Activated naive CD8-positive, alpha-beta T cell treated with anti-CD3 and anti-CD28 coated beads for 36 hours (primary cell): ENCODE measurements around the gene CACNG6. TPM values are rescaled to one million over a fixed set of nuclear protein-coding genes. Genes with fewer than 3 reads are reported as not detected.
A peak's percentile ranks its signal among the peaks of the same experiment; 100 is the strongest.

Experiments
- DNase-seq: peaks from one replicate; pipeline ENCODE4 v3.0.0; 2021
- H3K27ac Mint-ChIP-seq: one replicate; pipeline ENCODE4 v1.8.0; 2022; ENCODE audit warnings: mild to moderate bottlenecking, moderate library complexity, mixed read lengths
- H3K27me3 Mint-ChIP-seq: one replicate; pipeline ENCODE4 v1.8.0; 2022; ENCODE audit warnings: mild to moderate bottlenecking, mixed read lengths
- H3K36me3 Mint-ChIP-seq: one replicate; pipeline ENCODE4 v1.8.0; 2021; ENCODE audit warnings: mild to moderate bottlenecking, mixed read lengths
- H3K4me1 Mint-ChIP-seq: one replicate; pipeline ENCODE4 v1.8.0; 2021; ENCODE audit warnings: mixed read lengths
- H3K4me3 Mint-ChIP-seq: one replicate; pipeline ENCODE4 v1.8.0; 2022; ENCODE audit warnings: mild to moderate bottlenecking, moderate library complexity, mixed read lengths
- H3K9me3 Mint-ChIP-seq: one replicate; pipeline ENCODE4 v1.8.0; 2022; ENCODE audit warnings: mixed read lengths
- total RNA-seq, 2 experiments: library from RNA; stranded (reverse); gene quantifications; one replicate each; pipeline ENCODE4 v1.2.3, GENCODE V29; 2021

Gene CACNG6
- total RNA-seq, 2 experiments from 2014 or later, result not detected

DNA sequence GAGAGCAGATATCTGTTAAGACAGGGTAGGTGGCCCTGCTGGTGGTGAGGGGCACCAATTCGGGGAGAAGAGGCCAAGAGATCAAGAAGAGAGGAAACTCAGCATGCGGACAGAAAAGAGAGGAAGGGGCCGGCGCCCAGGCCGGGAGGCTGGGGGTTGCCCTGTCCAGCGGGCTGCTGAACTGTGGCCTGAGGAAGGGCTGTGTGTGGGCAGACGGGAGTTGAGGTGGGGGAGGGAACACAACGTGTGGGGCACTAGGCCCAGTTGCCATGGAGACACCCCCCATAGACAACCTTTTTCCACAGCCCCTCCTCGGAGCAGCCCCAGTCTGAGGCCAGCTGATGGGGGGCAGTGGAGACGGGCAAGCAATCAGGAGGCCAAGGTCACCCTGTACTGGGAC is 31.2 kb upstream of the CACNG6 start:
- H3K27ac Mint-ChIP-seq, result no peak overlapping the region
- no peak for DNase-seq
- H3K4me3 Mint-ChIP-seq, result no peak overlapping the region
- peaks cover 90% of the 10 kb centered on the region for H3K27me3 Mint-ChIP-seq
- peaks cover 2% of the 10 kb centered on the region for H3K36me3 Mint-ChIP-seq
- no peaks in the 10 kb centered on the region for H3K9me3 Mint-ChIP-seq
- H3K4me1 Mint-ChIP-seq, result peaks cover 3% of the 10 kb centered on the region

DNA sequence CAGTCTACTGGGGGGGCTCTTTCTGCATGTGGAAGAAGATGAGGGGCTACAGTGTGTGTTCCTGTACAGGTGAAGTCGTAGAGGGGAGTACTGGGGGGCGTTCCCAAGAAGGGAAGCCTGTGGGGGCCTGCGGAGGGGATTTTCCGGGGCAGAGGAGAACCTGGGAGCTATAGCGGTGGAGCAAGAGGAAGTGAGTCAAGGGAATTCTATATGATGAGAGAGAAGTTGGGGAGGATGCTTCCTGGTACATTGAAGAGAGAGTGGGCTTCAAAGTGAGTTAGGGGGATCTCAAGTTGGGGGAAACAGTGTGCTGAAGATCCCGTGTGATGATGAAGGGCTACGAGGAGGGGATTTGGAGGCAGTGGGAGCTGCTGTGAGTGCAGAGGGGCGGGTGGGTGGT is 30.6 kb upstream of the CACNG6 start:
- no peak overlapping the region for H3K4me3 Mint-ChIP-seq
- H3K36me3 Mint-ChIP-seq, result peaks cover 2% of the 10 kb centered on the region
- H3K27ac Mint-ChIP-seq, result no peak overlapping the region
- peaks cover 3% of the 10 kb centered on the region for H3K4me1 Mint-ChIP-seq
- H3K9me3 Mint-ChIP-seq, result no peaks in the 10 kb centered on the region
- peaks cover 90% of the 10 kb centered on the region for H3K27me3 Mint-ChIP-seq
- DNase-seq, result no peak

DNA sequence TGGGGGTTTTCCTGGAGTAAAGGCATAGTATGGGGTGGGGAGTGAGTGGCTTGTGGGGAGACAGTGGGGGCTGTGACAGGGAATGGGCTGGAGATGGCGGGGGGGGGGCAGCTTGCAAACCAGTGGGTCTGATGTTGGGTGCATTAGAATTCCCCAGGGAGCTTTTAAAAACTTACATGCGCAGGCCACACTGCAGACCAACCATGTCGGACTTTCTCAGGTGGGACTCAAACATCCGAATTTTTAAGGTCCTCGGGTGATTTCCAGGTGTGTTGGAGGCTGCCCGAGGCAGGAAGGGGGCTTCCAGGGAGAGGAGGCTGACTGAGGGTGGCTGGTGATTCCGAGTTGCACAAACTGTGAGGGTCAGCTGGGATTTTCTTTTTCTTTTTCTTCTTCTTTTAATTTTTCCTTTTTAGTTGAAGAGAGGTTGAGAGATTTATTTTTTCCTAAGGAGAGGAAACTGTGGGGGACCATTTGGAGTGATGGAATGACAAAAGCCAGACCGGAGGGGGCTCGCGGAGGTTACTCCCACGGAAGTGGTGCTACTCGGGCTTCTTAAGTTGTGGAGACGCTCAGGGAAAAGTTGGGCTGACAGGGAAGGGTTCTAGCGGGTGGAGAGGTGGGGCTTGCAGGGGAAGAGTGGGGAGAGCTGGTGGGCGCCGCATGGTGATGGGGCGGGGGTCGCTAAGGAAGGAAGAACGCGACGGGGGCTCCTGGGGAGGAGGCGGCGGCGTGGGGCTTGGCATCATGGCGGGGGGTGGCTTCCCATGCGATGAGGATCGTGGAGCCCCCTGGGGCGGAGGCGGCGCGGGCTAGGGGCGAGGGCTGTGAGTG is 29.7 kb upstream of the CACNG6 start:
- H3K9me3 Mint-ChIP-seq, result no peaks in the 10 kb centered on the region
- H3K27me3 Mint-ChIP-seq, result peaks cover 91% of the 10 kb centered on the region
- peaks cover 3% of the 10 kb centered on the region for H3K4me1 Mint-ChIP-seq
- no peak for DNase-seq
- no peak overlapping the region for H3K4me3 Mint-ChIP-seq
- H3K36me3 Mint-ChIP-seq, result peaks cover 2% of the 10 kb centered on the region
- H3K27ac Mint-ChIP-seq, result no peak overlapping the region

DNA sequence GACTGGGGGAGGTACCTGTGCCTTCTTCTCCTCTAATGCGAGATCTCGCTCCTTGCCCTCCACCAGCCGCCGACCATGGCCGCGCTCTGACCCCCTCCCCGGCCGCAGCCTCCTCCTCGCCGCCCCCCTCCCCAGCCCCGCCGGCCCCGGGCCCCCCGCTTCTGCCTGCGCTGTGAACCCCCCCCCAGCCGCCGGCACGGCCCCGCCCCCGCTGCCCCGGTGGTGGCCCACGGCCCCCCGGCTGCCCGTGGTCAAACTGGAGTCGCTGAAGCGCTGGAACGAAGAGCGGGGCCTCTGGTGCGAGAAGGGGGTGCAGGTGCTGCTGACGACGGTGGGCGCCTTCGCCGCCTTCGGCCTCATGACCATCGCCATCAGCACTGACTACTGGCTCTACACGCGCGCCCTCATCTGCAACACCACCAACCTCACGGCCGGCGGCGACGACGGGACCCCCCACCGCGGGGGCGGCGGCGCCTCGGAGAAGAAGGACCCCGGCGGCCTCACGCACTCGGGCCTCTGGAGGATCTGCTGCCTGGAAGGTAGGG is 28.5 kb upstream of the CACNG6 start, which contains the start of gene CACNG8:
TSS of gene CACNG8 (plus strand) at position 51 of the 545 bp plus-strand sequence.
- peaks cover under 1% of the 10 kb centered on the region for H3K4me1 Mint-ChIP-seq
- no peaks in the 10 kb centered on the region for H3K9me3 Mint-ChIP-seq
- no peak within 1 kb of the TSS for H3K4me3 Mint-ChIP-seq
- H3K36me3 Mint-ChIP-seq, result peaks cover 2% of the 10 kb centered on the region
- H3K27me3 Mint-ChIP-seq, result peaks cover 90% of the 10 kb centered on the region
- DNase-seq, result no peak
- no peak within 1 kb of the TSS for H3K27ac Mint-ChIP-seq

DNA sequence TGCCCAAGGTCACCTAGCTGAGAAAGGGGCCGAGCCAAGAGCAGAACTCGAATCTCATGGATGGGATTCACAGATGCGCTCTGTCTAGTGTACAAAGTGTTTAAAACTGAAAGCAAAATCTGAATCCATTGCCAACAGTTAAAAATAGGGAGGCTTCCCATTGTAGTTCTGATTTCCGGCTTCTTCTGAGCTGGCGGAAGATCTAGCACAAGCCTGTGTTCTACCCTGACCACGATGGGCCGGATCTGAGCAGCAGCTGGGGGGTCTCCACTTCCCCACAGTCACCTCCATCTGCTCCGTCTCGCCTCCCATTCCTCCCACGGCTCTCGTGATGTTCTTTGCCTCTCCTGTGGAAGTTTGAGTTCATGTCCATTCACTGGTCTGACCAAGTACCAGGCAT is 26.3 kb upstream of the CACNG6 start:
- Mint-ChIP-seq H3K27ac (no peak overlapping the region), H3K4me3 (no peak overlapping the region), H3K4me1 (no peaks in the 10 kb centered on the region), H3K27me3 (peaks cover 83% of the 10 kb centered on the region), H3K9me3 (no peaks in the 10 kb centered on the region), H3K36me3 (no peaks in the 10 kb centered on the region)
- no peak for DNase-seq

DNA sequence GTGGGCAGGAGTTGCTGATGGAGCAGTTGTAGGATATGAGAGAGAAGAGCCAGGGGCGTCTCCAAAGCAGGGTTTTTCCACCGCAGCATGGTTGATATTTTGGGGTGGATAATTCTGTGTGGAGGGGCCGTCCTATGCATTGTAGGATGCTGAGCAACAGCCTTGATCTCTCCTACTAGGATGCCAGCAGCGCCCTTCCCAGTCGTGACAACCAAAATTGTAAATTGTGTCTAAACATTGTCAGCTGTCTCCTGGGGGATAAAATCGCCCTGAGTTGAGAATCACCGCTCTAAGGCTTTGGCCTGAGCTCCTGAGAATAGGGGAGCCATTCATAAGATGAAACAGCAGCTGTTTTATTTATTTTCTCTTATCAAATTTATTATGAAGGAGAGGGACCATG is 24.5 kb upstream of the CACNG6 start:
- Mint-ChIP-seq H3K4me1 (no peaks in the 10 kb centered on the region), H3K36me3 (no peaks in the 10 kb centered on the region), H3K9me3 (no peaks in the 10 kb centered on the region), H3K27ac (no peak overlapping the region), H3K4me3 (no peak overlapping the region), H3K27me3 (peaks cover 79% of the 10 kb centered on the region)
- DNase-seq, result no peak

DNA sequence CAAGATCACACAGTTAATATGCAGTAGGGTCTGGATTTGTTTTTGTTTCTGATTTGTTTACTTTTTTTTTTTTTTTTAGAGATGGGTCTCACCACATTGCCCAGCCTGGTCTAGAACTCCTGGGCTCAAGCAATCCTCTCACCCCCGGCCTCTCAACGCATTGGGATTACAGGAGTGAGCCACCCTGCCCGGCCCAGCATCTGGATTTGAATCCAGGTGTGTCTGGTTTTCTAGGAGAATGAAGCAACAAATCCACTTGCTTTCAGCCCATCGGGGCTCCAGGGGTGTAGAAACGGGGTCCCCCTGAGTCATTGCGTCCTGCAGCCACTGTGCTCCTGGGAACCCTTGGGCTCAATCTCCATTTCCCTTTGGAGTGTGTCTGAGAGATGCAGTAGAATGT is 22.1 kb upstream of the CACNG6 start:
- Mint-ChIP-seq H3K27ac (no peak overlapping the region), H3K27me3 (peaks cover 74% of the 10 kb centered on the region), H3K9me3 (no peaks in the 10 kb centered on the region), H3K36me3 (no peaks in the 10 kb centered on the region), H3K4me3 (no peak overlapping the region), H3K4me1 (no peaks in the 10 kb centered on the region)
- no peak for DNase-seq

DNA sequence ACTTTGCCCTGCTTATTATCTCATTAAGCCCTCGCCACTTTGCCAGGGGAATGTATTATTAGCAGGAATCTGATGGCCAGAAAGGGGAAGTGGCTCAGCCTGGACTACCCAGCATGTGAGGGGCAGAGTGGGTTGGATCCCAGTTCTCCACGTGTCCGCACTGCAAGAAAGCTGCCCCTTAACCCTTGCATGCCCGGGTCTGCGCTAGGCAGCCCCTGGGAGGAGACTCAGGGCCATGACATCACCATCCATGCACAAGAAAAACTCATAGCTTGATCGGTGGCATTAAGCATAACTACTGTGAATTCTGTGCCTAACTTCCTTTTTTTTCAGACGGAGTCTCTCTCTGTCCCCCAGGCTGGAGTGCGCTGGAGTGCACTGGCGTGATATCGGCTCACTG is 19.8 kb upstream of the CACNG6 start:
- peaks cover 67% of the 10 kb centered on the region for H3K27me3 Mint-ChIP-seq

DNA sequence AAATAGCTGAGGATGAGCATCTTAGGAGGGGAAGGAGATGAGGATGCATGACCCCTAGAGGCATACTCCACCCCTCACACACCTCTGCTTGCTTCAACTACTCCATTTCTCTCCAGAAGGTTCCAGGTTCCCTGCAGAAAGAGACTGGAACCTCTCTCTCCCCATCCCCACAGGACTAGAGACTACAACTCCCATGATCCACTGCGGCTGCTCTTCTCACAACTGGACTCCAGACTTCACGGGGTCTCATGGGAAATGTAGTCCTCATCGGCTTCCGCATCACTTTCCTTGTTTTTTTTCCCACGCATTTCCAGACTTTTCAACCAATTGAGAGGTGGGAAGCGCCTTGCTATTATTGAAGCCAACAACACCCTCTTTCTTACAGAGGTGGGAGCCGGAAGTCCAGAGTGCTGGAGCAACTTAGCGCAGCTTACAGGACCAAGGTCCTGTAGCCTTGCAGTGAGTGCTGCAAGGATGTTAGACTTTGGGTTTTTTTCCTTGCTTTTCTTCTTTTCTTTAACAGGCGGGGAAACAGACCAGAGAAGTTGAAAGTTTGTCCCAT is 13.9 kb upstream of the CACNG6 start:
- DNase-seq, result peak; percentile 53
- peaks cover 13% of the 10 kb centered on the region for H3K36me3 Mint-ChIP-seq
- H3K4me3 Mint-ChIP-seq, result peak overlapping the region; percentile 43
- peaks cover 22% of the 10 kb centered on the region for H3K4me1 Mint-ChIP-seq
- H3K27me3 Mint-ChIP-seq, result peaks cover 72% of the 10 kb centered on the region
- H3K27ac Mint-ChIP-seq, result no peak overlapping the region
- H3K9me3 Mint-ChIP-seq, result peaks cover 13% of the 10 kb centered on the region

More for the DNA sequence above, 19.8 kb upstream of the CACNG6 start:
- H3K36me3 Mint-ChIP-seq, result no peaks in the 10 kb centered on the region
- no peak overlapping the region for H3K27ac Mint-ChIP-seq
- H3K9me3 Mint-ChIP-seq, result no peaks in the 10 kb centered on the region
- no peaks in the 10 kb centered on the region for H3K4me1 Mint-ChIP-seq
- no peak overlapping the region for H3K4me3 Mint-ChIP-seq
- DNase-seq, result no peak

DNA sequence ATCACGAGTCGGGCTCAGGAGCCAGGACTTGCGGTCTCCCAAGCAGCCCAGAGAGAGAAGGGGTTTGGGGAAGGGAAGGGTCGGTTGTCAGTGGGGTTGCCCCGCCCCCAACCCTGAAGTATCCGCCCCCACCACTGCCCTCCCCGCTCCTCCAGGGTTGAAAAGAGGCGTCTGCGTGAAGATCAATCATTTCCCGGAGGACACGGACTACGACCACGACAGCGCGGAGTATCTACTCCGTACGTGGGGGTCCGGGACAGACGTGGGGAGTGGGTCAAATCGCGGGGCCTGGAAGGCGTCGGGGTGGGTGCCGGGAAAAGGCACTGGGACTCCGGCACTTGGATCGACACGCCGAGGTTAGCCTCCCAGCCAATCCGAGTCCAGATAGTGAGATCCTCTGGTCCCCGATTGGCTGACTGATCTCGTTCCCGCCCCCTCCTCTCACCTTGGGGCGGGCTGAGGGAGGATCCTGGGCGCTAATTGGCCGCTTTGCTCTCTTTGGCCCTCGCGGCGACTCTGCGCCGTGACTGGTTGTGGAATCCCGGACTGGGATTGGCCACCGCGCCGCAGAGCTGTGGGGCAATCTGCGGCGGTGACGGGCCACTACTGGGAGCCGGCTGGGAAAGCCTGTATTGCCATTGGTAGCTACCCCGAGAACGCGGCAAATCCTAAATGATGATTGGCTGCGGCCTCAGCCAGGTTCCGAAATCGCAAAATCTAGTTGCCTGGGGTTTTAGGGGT is 13.3 kb upstream of the CACNG6 start:
- Mint-ChIP-seq H3K4me3 (peak overlapping the region; percentile 43), H3K27me3 (peaks cover 65% of the 10 kb centered on the region), H3K4me1 (peaks cover 22% of the 10 kb centered on the region), H3K9me3 (peaks cover 13% of the 10 kb centered on the region), H3K36me3 (peaks cover 13% of the 10 kb centered on the region), H3K27ac (no peak overlapping the region)
- peak; percentile 35 for DNase-seq

DNA sequence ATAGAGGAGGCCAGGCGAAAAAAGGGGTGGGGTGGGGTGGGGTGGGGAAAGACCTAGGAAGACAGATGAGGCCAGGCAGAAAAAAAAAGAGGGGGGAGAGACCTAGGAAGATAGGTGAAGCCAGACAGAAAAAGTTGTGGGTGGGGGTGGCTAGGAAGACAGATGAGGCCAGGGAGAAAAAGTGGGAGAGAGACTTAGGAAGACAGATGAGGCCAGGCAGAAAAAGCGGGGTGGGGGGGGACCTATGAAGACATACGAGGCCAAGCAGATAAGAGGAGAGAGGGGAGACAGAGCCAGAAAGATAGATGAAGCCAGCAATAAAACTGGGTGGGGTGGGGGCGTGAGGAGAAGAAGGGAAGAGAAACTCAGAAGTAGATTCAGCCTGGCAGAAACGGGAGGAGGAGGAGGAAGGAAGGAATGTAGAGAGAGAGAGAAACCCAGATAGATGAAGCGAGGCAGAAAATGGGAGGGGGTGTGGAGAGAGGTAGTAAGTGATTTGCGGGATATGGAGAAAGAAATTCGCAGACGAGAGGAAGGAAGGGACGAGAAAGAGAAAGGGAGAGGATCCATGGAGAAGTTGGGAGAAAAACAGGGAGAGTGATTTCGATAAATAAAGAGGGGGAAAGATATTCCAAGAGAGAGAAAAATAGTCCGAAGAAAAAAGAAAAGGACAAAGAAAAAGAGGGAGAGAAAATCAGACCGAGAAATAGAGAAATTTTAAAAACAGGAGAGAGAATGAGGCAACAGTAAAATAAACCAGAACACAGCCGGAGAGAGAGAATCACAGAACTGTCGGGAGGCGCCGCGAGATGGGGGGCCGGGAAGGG is 12.2 kb upstream of the CACNG6 start:
- peaks cover 13% of the 10 kb centered on the region for H3K36me3 Mint-ChIP-seq
- peaks cover 64% of the 10 kb centered on the region for H3K27me3 Mint-ChIP-seq
- H3K9me3 Mint-ChIP-seq, result peaks cover 13% of the 10 kb centered on the region
- H3K4me1 Mint-ChIP-seq, result peaks cover 22% of the 10 kb centered on the region
- H3K27ac Mint-ChIP-seq, result no peak overlapping the region
- DNase-seq, result no peak
- H3K4me3 Mint-ChIP-seq, result peak overlapping the region; percentile 51

DNA sequence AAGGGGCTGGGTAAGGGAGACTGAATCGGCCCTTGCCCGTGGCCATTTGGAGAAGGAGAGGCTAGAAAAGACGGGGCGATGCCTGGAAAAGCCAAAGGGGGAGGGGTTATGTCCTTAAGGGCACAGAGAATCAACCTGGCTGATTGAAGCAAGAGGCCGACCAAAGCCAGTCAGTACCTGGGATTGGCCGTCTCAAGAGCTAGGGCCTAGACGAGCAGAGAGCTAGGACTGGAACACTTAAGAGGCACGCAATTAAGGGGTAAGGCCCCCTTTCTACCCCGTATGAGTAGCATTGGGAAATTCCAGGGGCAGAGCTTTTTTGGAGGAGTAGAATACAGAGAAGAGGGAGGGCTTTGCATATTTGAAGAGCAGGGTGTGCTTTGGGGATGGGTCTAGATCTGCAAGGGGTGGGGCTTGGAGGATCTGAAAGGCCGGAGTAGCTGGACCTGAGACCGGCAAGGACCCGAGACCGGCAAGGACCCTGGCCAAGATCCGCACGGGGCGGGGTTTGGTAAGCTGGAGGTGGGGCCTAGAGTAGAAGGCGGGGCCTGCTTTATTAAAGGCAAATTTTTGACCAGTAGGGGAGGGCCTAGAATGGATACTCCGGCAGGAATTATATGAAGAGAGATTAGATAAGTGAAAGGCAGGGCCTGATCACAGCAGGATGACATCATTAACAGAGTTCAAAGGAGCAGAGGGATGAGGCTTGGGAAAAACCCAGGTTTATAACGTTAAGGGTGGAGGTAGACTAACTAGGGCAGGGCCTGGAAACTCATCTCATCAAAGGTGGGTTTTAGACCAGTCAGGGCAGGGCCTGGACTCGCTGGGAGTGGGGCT is 10.7 kb upstream of the CACNG6 start:
- Mint-ChIP-seq H3K27me3 (peaks cover 58% of the 10 kb centered on the region), H3K9me3 (peaks cover 13% of the 10 kb centered on the region), H3K27ac (no peak overlapping the region), H3K4me3 (peak overlapping the region; percentile 66), H3K36me3 (peaks cover 13% of the 10 kb centered on the region), H3K4me1 (peaks cover 22% of the 10 kb centered on the region)
- no peak for DNase-seq

DNA sequence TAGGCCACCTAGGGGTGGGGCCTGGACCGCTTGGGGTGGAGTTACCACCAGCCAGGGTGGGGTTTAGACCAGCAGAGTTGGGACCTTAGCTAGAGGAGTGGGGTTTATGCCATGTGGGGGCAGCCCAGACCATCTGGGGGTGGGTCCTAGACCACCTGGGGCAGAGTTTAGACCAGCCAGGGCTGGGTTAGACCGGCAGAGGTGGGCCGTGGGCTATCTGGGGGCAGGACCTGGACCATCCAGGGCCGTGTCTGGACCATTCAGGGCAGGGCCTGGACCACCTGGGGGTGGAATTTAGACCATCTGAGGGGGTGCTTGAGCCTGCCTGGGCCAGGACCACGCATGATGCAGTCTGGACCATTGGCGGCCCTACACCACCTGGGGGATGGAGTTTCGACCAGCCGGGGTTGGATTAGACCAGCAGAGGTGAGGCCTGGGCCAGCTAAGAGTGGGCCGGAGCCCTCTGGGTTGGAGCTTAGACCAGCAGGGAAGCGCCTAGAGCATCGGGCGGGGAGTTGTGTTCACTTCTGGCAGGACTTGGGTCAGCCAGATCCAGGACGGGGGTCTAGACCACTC is 10.0 kb upstream of the CACNG6 start:
- Mint-ChIP-seq H3K27me3 (peaks cover 53% of the 10 kb centered on the region), H3K9me3 (peaks cover 13% of the 10 kb centered on the region), H3K36me3 (peaks cover 13% of the 10 kb centered on the region), H3K27ac (no peak overlapping the region), H3K4me1 (peaks cover 22% of the 10 kb centered on the region), H3K4me3 (no peak overlapping the region)
- no peak for DNase-seq
